ENCODE data around the gene TECPR1.

Gene TECPR1

DNA sequence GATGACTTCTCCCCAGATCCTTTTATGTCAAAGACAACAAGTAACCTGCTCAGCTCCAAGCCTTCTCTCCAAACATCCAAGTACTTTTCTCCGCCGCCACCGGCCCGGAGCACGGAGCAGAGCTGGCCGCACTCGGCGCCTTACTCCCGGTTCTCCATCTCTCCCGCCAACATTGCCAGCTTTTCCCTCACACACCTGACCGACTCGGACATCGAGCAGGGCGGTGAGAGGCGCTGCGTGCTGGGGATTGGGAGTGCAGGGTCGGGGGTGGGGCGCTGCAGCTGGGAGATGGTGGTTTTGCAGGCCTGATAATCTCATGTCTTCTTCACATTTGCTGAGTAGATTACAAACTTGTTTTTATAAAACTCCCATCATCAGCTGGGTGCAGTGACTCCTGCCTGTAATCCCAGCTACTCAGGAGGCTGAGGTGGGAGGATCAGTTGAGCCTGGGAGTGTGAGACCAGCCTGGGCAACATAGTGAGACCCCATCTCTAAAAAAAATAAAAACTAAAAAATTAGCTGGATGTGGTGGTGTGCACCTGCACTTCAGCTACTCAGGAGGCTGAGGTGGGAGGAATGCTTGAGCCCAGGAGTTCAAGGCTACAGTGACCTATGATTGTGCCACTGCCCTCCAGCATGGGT lies 47.9 kb downstream of the TECPR1 start:
- peak in 7 of 42 donors; percentile 7 to 43 (median 12) for DNase-seq
- intact Hi-C loops (cut with DNase I): no loop called here

DNA sequence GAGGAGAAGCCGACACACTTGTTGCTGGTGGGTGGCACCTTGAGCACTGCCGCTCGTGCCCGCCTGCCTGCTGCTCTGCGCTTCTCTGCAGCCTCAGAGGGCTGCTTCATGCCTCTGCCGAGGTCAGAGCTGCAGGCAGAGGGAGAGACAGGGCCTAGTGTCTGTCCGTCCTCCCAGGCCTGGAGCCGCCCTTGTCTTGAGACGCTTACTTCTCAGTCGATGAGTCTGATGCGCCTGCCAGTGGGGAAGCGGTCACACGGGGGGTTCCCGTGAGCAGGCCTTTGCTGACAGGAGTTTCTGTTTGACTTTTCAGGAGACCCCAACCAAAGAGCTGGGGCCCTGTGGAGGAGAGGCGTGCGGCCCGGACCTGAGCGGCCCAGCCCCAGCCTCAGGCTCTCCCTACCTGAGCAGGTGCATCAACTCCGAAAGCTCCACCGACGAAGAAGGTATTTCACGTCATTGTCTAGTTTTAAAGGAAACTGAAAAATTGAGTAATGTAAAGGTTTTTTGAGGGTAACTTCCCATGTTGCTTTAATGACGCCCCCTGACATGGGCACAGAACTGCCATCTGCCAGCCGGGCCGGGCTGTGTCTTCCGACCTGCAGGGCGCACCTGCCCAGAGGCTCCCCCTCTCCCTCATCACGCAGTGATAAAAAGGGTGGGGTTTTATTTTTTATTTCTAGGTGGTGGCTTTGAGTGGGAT lies 48.6 kb downstream of the TECPR1 start:
- intact Hi-C loops (cut with DNase I): no loop called here
- DNase-seq: peak in 7 of 42 donors; percentile 3 to 31 (median 7)

DNA sequence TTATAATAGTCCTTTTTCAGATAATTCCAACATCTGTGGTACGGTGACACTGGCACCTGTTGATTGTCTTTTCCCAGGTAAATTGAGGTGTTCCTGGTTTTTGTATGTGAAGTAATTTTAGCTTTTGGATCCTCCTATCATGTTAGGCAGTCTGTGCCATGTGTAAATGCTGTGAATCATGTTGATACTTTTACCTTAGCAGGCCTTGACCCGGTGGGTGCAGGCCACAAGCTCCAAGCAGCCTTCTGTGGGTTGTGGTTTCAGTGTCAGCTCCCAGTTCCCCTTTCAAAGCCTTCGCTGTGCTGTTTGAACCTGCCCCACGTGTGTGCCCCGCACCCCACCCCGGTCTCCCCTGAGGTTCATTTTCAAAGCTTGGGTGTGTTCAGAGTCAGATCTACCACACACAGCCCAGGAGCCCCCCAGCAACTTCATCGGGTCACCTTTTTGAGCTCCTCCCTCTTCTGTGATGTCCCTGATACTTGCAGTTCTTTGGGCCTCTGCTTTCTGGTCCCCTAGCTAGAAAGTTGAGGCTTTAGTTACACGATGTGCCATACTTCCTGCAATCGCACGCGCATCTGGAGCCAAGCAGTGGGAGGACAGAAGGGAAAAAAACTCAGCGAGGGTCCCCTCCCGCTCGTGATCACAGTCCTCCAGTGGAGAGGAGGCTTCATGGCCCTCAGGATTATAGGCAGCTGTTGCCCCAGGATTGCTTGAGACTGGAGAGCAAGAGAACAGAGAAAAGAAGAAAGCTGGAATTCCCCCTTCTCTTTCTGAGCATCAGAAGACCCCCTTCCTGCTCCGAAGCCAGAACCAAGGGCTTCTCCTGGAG lies 49.5 kb downstream of the TECPR1 start:
- peak in 6 of 42 donors; percentile 5 to 35 (median 12) for DNase-seq
- intact Hi-C loops (cut with DNase I): no loop called here

DNA sequence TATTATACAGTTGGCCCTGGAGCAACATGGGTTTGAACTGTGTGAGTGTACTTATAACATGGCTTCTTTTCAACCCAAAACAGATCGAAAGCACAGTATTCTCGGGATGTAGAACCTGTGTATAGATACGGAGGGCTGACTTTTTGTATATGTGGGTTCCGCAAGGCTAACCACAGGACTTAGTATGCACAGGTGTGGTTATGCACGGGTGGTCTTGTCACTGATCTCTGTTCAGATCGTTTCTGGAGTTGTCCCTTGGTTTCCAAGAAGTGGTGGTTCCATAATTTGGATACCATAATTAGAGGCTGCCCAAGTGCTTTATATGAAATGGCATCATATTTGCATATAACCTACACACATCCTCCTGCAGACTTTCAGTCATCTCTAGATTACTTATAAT lies 51.7 kb downstream of the TECPR1 start:
- DNase-seq: peak in 3 of 42 donors; percentile 2 to 29 (median 5)
- intact Hi-C loops (cut with DNase I): no loop called here

DNA sequence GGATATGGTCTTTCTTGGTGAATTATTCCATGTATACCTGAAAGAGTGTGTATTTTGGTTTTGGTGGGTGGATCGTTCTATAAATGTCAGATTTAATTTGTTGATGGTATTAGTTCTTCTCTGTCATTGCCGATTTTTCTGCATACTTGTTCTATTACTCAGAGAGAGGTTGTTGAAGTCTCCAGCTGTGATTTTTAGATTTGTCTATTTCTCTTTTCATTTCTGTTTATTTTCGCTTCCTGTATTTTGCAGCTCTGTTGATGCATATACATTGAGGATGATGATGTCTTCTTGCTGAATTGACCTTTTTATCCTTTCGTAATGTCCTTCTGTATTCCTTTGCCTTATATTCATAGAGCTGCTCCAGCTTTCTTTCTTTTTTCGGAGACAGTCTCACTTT lies 52.9 kb downstream of the TECPR1 start:
- intact Hi-C loops (cut with DNase I): no loop called here
- no peak for DNase-seq

DNA sequence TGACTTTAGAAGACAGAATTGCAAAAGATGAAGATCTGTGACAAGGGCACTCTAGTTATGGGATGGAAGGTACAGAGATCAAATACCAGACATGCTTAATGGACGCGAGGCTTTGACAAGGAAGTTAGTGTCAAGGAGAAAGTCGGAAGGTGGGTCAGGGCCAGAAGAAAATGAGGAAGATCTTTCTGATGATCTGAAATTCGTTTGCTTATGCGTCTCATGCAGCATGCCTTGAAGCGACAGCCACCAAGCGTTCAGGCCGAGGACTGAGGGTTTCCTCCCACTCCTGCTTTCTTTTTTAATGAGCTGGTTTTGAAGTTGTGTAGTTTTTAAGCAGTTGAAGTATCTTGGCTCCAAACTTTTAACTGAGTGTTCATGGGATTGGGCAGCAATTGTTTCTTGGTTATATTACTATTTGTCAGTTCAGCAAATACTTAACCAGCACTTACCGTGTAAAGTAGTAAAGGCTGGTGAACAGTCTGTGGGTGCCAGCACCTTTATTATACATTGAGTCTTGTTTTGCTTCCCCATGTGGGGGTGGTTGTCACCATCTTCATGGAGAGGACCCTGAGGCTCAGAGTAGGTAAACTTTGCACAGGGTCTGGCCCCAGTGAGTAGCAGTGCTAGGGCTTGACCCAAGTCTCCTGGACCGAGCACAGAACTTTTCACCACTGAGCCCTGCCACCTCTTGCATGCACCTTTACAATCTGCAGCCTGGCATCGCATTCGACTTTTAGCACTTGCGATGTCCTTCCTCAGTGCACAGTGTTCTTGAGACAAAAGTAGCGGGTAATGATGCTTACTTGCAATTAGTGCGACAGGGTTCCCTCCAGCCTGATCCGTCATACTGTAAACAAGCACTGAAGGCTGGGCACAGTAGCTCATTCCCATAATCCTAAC lies 55.1 kb downstream of the TECPR1 start:
- peak in 4 of 42 donors; percentile 29 to 59 (median 44) for DNase-seq
- intact Hi-C loops (cut with DNase I): no loop called here

DNA sequence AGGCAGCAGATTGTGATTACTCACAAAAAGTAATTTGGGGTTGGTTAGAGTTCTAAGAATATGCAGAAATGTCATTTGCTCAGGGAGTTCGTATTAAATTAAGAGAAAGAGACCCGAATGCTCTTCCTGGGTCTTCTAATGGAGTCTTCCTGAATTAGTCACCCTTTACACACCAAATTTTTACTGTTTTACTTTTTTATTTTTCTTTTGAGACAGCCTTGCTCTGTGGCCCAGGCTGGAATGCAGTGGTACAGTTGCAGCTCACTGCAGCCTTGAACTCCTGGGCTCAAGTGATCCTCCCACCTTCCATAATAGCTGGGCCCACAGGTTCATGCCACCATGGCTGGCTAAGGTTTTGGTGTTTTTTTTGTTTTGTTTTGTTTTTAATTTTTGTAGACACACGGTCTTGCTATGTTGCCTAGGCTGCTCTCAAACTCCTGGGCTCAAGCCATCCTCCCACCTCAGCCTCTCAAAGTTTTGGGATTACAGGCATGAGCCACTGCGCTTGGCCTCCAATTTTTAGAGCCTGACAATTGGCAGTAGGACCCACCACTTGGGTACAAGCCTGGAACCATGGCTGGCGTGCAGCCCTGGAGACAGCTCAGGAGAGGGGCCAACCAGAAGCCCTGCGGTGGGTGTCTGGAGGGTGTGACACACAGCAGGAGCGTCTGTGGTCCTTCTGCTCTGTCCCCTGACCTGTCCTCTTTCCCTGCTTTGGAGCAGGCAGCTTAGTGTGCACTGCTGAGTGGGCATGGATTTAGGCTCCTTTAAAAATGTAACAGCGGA lies 57.2 kb downstream of the TECPR1 start:
- intact Hi-C loops (cut with DNase I): no loop called here
- peak in 5 of 42 donors; percentile 33 to 55 (median 40) for DNase-seq

DNA sequence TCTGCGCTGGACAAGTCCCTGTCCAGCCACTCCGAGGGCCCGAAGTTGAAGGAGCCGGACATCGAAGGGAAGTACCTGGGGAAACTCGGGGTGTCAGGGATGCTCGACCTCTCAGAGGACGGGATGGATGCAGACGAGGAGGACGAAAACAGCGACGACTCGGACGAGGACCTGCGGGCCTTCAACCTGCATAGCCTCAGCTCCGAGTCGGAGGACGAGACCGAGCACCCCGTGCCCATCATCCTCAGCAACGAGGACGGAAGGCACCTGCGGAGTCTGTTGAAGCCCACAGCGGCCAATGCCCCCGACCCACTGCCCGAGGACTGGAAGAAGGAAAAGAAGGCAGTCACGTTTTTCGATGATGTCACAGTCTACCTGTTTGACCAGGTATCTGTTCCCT lies 57.8 kb downstream of the TECPR1 start:
- DNase-seq: peak in 1 of 42 donors; percentile 6
- intact Hi-C loops (cut with DNase I): no loop called here

DNA sequence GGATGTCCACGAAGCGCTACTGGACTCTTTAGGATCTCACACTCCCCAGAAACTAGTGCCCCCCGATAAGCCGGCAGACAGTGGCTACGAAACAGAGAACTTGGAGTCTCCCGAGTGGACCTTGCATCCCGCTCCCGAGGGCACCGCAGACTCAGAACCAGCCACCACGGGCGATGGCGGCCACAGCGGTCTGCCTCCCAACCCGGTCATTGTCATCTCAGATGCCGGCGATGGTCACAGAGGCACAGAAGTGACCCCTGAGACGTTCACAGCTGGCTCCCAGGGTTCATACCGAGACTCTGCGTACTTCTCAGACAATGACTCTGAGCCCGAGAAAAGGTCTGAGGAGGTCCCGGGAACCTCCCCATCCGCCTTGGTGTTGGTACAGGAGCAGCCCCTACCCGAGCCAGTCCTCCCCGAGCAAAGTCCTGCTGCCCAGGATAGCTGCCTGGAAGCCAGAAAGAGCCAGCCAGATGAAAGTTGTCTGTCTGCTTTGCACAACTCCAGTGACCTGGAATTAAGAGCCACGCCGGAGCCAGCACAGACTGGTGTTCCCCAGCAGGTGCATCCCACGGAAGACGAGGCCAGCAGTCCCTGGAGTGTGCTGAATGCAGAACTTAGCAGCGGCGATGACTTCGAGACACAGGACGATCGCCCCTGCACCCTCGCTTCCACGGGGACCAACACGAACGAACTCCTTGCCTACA lies 58.4 kb downstream of the TECPR1 start:
- intact Hi-C loops (cut with DNase I): no loop called here

DNA sequence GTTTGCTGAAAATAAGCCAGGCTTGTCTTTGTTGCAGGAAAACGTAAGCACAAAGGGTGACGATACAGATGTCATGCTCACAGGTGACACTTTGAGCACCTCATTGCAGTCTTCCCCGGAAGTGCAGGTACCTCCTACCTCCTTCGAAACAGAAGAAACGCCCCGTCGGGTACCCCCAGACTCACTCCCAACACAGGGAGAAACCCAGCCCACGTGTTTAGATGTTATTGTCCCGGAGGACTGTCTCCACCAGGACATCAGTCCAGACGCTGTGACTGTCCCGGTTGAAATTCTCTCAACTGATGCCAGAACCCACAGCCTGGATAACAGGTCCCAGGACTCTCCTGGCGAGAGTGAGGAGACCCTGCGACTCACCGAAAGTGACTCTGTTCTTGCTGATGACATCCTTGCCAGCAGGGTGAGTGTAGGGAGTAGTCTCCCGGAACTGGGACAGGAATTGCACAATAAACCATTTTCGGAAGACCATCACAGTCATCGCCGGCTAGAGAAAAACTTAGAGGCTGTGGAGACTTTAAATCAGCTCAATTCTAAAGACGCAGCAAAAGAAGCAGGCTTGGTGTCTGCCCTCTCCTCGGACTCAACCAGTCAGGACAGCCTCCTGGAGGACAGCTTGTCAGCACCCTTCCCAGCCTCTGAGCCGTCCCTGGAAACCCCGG lies 59.1 kb downstream of the TECPR1 start:
- intact Hi-C loops (cut with DNase I): no loop called here
- DNase-seq: peak in 2 of 42 donors; percentile 4 to 32

More for the DNA sequence above, 58.4 kb downstream of the TECPR1 start:
- peak in 1 of 42 donors; percentile 6 for DNase-seq

DNA sequence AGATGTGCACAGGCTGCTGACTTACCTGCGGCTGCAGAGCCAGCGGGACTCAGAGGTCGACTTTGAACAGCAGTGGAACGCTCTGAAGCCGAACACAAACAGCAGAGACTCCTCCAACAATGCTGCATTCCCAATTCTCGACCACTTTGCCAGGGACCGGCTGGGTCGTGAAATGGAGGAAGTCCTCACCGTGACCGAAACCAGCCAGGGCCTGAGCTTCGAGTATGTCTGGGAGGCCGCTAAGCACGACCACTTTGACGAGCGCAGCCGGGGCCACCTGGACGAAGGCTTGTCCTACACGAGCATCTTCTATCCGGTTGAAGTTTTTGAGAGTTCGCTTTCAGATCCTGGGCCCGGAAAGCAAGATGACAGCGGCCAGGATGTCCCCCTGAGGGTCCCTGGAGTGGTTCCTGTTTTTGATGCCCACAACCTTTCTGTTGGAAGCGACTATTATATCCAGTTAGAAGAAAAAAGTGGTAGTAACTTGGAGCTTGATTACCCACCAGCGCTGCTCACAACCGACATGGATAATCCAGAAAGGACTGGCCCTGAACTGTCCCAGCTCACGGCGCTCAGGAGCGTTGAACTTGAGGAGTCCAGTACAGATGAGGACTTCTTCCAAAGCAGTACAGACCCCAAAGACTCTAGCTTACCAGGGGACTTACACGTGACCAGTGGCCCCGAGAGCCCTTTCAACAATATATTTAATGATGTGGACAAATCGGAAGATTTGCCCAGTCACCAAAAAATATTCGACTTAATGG lies 60.2 kb downstream of the TECPR1 start:
- DNase-seq: peak in 2 of 42 donors; percentile 4 to 27
- intact Hi-C loops (cut with DNase I): no loop called here

DNA sequence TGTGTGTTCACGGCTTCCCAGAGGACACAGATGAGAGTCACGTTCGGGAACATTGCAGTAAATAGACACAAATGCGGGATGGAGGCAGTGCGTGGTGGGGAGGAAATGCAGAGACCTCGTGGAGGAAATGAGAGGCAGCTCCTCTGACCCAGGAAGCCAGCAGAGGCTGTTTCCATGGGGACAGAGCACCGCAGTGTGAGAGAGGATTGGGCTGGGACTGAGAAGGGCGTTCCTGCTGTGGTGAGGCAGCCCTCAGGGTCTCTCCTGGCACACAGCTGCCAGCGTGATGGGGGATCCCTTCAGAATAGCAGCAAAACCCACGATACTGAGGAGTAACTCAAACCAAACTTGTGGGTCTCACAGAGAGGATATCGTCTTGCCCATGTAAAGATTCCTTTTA lies 62.5 kb downstream of the TECPR1 start:
- no peak for DNase-seq
- intact Hi-C loops (cut with DNase I): no loop called here

DNA sequence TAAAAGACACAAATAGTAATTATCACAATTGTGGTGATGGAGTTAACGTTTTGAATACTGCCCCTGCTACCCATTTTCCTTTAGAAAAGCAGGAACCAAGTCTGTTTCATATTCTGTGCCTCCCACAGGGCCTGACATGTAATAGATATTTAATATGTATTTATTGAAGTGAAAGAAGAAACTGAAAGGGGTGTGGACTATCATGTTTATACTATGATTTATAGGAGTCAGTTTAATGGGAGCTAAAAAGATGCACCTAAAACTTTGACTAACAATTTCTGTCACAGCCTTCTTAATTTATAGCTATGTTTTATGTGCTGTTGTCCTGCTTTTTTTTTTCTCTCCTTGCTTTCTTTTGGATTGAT lies 64.9 kb downstream of the TECPR1 start:
- DNase-seq: no peak

DNA sequence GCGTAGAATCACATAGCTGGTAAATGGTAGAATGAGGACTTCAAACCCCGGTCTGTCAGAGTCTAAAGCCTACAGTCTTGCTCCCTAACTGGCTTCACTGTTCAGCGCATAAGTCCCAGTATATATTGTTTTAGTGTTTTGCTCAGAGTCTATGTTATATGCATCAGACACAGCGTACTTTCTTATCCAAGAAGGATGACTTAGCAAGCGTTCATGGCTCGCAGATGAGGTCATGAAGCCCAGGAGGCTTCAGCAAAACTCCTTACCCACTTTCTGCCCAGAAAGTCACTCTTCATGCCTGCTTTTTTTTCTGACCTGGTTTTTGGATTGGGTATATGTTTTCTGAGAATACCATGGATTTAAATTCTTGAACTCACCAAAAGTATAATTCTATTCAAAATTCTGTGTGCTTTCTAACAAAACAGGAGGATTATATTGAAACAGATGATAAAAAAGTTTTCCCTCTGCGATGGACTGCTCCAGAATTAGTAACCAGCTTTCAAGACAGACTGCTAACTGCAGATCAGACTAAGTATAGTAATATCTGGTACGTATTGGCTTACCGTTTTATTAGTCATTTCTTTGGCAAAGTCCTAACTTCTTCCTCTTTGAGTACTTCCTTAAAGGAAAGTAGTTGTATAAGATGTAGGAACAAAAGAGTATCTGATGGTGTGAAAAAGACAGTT lies 65.4 kb downstream of the TECPR1 start:
- no peak for DNase-seq
- intact Hi-C loops (cut with DNase I): no loop called here

More for the DNA sequence above, 64.9 kb downstream of the TECPR1 start:
- intact Hi-C loops (cut with DNase I): no loop called here

DNA sequence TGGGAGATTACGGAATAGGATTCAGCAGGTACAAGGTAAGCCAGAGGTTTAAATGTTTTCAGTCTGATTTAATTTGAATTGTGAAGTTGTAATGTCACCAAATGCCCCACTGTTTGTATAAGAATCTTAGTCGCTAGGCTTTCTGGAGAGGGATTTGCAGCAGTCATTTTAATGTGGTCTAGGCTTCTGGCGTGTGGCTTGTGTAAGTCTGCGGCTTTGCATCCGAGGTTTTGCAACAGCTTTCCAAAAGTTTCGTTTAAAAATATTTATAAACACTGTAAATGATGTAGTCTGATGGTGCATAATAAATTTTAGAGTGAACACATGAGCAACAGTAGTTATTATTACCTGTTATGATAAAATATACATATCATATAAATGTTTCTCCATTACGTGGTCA lies 66.9 kb downstream of the TECPR1 start:
- intact Hi-C loops (cut with DNase I): no loop called here
- no peak for DNase-seq

DNA sequence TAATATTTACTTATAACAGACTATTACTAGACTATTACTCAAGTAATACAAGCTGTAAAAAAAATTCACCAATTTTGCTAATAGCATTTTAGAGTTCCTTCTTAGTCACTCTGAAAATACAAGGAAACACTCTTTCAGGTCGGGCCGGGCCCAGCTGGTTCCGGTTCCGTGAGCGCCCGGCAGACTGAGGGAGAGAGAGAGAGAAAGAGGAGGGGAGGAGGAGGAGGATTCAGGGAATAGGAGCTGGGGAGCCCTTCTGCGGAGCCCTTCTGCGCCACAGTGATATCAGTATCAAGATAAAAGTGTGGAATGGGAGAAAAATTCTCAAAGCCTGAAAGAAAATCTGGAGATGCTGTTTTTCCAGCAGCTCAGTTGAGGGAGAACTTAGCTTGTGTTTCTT lies 71.3 kb downstream of the TECPR1 start:
- intact Hi-C loops (cut with DNase I): no loop called here
- no peak for DNase-seq
